GM23338 (cell line): ENCODE results near the gene NUP153. TPM values are rescaled to one million over a fixed set of nuclear protein-coding genes. Genes with fewer than 3 reads are reported as not detected.

ENCODE experiments used
- ATAC-seq: fragments of 200-7000 bp; cut with Tn5 transposase; 3 replicates; pipeline ENCODE4 v1.9.1; 2020
- DNase-seq: peaks from one replicate; pipeline ENCODE4 v3.0.0-alpha.2; 2015; ENCODE audit warnings: low spot score
- H2AFZ ChIP-seq: fragments of 200-600 bp; sonication (generic); 2 replicates; pipeline ENCODE4 v1.8.0; 2016; ENCODE audit warnings: antibody characterized with exemption, mild to moderate bottlenecking, moderate library complexity
- H3F3A ChIP-seq: fragments of 200-600 bp; sonication (generic); replicated peaks from 2 replicates; pipeline ENCODE4 v1.8.0; 2017; ENCODE audit warnings: antibody characterized with exemption, mixed run types, low read depth
- H3K27ac ChIP-seq: fragments of 200-600 bp; sonication (generic); 2 replicates; pipeline ENCODE4 v1.6.1; 2016; ENCODE audit warnings: low read depth
- H3K27me3 ChIP-seq: fragments of 200-600 bp; sonication (generic); 2 replicates; pipeline ENCODE4 v1.8.0; 2016; ENCODE audit warnings: mild to moderate bottlenecking, mixed run types, moderate library complexity; ENCODE audit not compliant: insufficient read depth
- H3K36me3 ChIP-seq: fragments of 200-600 bp; sonication (generic); 2 replicates; pipeline ENCODE4 v1.8.0; 2016; ENCODE audit warnings: mild to moderate bottlenecking; ENCODE audit not compliant: insufficient read depth
- H3K4me1 ChIP-seq: fragments of 200-600 bp; sonication (generic); 2 replicates; pipeline ENCODE4 v1.8.0; 2016; ENCODE audit warnings: mild to moderate bottlenecking, moderate library complexity; ENCODE audit not compliant: insufficient read depth
- H3K4me2 ChIP-seq: fragments of 200-600 bp; sonication (generic); 2 replicates; pipeline ENCODE4 v1.7.1; 2017; ENCODE audit warnings: mixed run types
- H3K4me3 ChIP-seq: fragments of 200-600 bp; sonication (generic); 2 replicates; pipeline ENCODE4 v1.6.1; 2016; ENCODE audit warnings: mixed run types
- H3K79me2 ChIP-seq: fragments of 200-600 bp; sonication (generic); replicated peaks from 2 replicates; pipeline ENCODE4 v1.8.0; 2017; ENCODE audit warnings: mild to moderate bottlenecking; ENCODE audit not compliant: insufficient read depth
- H3K9me2 ChIP-seq: fragments of 200-600 bp; sonication (generic); 2 replicates; pipeline ENCODE4 v1.8.0; 2017; ENCODE audit not compliant: insufficient read depth
- H4K20me1 ChIP-seq: fragments of 200-600 bp; sonication (generic); replicated peaks from 2 replicates; pipeline ENCODE4 v1.8.0; 2017; ENCODE audit warnings: mild to moderate bottlenecking; ENCODE audit not compliant: insufficient read depth
- H3K27ac Mint-ChIP-seq: 2 replicates; pipeline ENCODE4 v1.8.0; 2020; ENCODE audit warnings: inconsistent platforms, mild to moderate bottlenecking, moderate library complexity, mixed read lengths
- H3K27me3 Mint-ChIP-seq: 3 replicates; pipeline ENCODE4 v1.8.0; 2022; ENCODE audit warnings: low read depth, mild to moderate bottlenecking, moderate library complexity, mixed read lengths, inconsistent platforms; ENCODE audit not compliant: insufficient read depth, poor library complexity
- H3K36me3 Mint-ChIP-seq: 3 replicates; pipeline ENCODE4 v1.8.0; 2021; ENCODE audit warnings: low read depth, mild to moderate bottlenecking, inconsistent platforms, moderate library complexity, mixed read lengths
- H3K4me1 Mint-ChIP-seq: 3 replicates; pipeline ENCODE4 v1.8.0; 2020; ENCODE audit warnings: mild to moderate bottlenecking, inconsistent platforms, mixed read lengths
- H3K4me3 Mint-ChIP-seq: 3 replicates; pipeline ENCODE4 v1.8.0; 2021; ENCODE audit warnings: moderate library complexity, mild to moderate bottlenecking, inconsistent platforms, mixed read lengths
- H3K9me3 Mint-ChIP-seq: 3 replicates; pipeline ENCODE4 v1.8.0; 2020; ENCODE audit warnings: moderate library complexity, mild to moderate bottlenecking, inconsistent platforms, mixed read lengths
- CREB1 ChIP-seq: fragments of 250-450 bp; sonication (Bioruptor Pico); IDR thresholded peaks from 2 replicates; pipeline ENCODE4 v1.5.0; 2020; ENCODE audit warnings: low read depth, mild to moderate bottlenecking, moderate library complexity
- CTCF ChIP-seq, 2 experiments: fragments of 200-600 bp in 1 of 2; sonication (generic) in 1 of 2; conservative IDR thresholded peaks; 2 replicates each; pipeline versions ENCODE4 v1.5.1 to v1.6.1; 2016 to 2017; ENCODE audit warnings: antibody characterized with exemption in 2 of 2, low read depth in 2 of 2, mild to moderate bottlenecking in 2 of 2, moderate library complexity in 1 of 2
- EZH2 ChIP-seq: fragments of 200-600 bp; sonication (generic); IDR thresholded peaks from one replicate; pipeline ENCODE4 v1.8.0; 2017; ENCODE audit warnings: antibody characterized with exemption, mild to moderate bottlenecking, low read depth; ENCODE audit not compliant: unreplicated experiment
- JUNB ChIP-seq: IDR thresholded peaks from one replicate; pipeline ENCODE4 v1.6.1; 2016; ENCODE audit warnings: antibody characterized with exemption; ENCODE audit not compliant: unreplicated experiment
- NANOG ChIP-seq: IDR thresholded peaks from 2 replicates; pipeline ENCODE4 v1.6.1; 2016; ENCODE audit warnings: antibody characterized with exemption, borderline replicate concordance
- POLR2AphosphoS5 ChIP-seq: IDR thresholded peaks from 2 replicates; pipeline ENCODE4 v1.6.1; 2016; ENCODE audit warnings: antibody characterized with exemption, low read depth
- REST ChIP-seq: IDR thresholded peaks from one replicate; pipeline ENCODE4 v1.6.1; 2018; ENCODE audit warnings: antibody characterized with exemption; ENCODE audit not compliant: unreplicated experiment
- STAT1 ChIP-seq: IDR thresholded peaks from one replicate; pipeline ENCODE4 v1.6.1; 2016; ENCODE audit warnings: antibody characterized with exemption; ENCODE audit not compliant: unreplicated experiment
- ZNF114 ChIP-seq: fragments of 250-450 bp; sonication (Bioruptor Pico); IDR thresholded peaks from 2 replicates; pipeline ENCODE4 v1.5.0; 2020; ENCODE audit warnings: mild to moderate bottlenecking, moderate library complexity
- ZNF462 ChIP-seq: fragments of 250-450 bp; sonication (Bioruptor Pico); IDR thresholded peaks from 2 replicates; pipeline ENCODE4 v1.5.0; 2020; ENCODE audit warnings: mild to moderate bottlenecking, moderate library complexity
- polyA plus RNA-seq: library from polyadenylated mRNA; unstranded; fragments of >200 nt; fragmentation: Nextera tagmentation; extraction: Ambion mirVana; gene quantifications from 2 replicates; pipeline ENCODE4 v1.2.1, GENCODE V29; 2016
- total RNA-seq: library from RNA; depleted of rRNA; stranded (reverse); fragments of >200 nt; shearing (Covaris generic); gene quantifications from 2 replicates; pipeline ENCODE4 v1.2.3, GENCODE V29; 2014
- TF ChIP-seq, protein P1 (sequence below): IDR thresholded peaks from 2 replicates; pipeline ENCODE4 v1.6.1; 2016; ENCODE audit warnings: antibody characterized with exemption

The NUP153 gene
- total and polyA plus RNA-seq, 2 experiments from 2014 or later = 23.8 to 88.4 TPM

DNA sequence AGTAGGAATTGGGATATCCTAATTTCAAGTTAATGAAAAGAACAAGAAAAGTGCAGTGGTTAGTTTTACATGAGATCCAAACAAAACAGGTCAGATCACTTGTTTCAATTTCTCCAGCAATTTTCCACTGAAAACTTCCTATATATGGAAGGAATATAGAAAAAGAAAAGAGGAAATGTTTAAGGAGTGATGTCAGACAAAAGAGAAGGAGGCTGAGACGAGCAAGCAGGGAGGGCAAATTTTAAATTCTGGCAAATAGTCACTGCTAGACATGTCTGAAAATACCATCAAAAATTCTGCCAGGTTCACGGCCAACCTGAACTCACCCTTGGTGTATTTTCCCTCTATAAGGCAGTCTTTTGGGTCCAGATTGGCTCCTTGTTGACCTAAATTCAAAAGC lies 9.5 kb upstream of the NUP153 start (continued):
- TF ChIP-seq JUNB (no peak), CREB1 (CRISPR knock-in tag) (no peak)
- TF ChIP-seq, protein P1, sequence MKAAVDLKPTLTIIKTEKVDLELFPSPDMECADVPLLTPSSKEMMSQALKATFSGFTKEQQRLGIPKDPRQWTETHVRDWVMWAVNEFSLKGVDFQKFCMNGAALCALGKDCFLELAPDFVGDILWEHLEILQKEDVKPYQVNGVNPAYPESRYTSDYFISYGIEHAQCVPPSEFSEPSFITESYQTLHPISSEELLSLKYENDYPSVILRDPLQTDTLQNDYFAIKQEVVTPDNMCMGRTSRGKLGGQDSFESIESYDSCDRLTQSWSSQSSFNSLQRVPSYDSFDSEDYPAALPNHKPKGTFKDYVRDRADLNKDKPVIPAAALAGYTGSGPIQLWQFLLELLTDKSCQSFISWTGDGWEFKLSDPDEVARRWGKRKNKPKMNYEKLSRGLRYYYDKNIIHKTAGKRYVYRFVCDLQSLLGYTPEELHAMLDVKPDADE = no peak

DNA sequence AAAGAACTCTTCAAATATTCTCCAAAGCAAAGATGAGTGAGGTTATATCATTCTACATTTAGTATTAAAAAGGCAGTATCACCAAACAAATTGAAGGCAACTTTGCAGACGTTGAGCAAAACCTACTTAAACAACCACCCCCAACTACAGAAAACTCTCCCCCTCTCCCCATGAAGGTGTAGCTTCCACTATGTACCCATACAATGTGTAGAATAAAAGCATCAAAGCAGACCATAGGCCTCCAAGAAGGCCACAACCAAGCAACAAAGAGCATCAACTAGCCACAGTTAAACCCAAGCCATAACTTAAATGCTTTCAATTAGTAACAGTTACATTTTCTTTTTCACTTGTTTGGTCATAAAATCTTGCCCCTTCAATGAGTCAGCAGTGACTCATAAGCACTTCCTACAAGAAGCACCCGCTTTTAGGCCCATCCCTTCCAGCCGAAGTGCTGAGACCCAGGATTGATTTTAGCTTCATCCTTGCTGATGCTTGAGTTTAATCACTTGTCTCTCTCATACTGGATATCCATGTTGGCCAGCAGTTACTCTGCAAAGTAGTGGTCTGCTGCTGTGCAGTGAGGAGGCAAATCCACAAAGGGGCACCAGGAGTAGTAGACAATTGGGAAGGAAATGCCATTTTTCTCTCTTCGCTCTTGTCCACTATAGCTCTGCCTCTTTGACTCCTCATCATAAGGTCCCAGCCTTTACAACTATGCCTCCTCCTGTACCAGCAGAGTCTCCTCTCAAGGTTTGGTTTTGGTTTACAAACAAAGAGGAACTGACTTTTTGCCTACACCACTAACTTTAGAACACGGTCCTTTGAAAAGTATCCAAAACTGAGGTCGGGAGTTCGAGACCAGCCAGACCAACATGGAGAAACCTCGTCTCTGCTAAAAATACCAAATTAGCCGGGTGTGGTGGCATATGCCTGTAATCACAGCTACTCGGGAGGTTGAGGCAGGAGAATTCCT lies 8.4 kb upstream of the NUP153 start:
- Histone ChIP-seq H2AFZ (peak overlapping the region; percentile 80), H3K9me2 (no peaks in the 10 kb centered on the region), H4K20me1 (no peaks in the 10 kb centered on the region), H3F3A (no peaks in the 10 kb centered on the region), H3K4me2 (no peak overlapping the region), H3K4me3 (no peak overlapping the region), H3K27me3 (no peaks in the 10 kb centered on the region), H3K4me1 (peaks cover 5% of the 10 kb centered on the region; the same call in 1 of the 2 replicates), H3K36me3 (no peaks in the 10 kb centered on the region), H3K27ac (no peak overlapping the region), H3K79me2 (no peaks in the 10 kb centered on the region)
- DNase-seq = no peak
- peaks cover 8% of the 10 kb centered on the region for H3K4me1 Mint-ChIP-seq
- H3K4me3 Mint-ChIP-seq = no peak overlapping the region
- no peak for ATAC-seq
- H3K27me3 Mint-ChIP-seq = peaks cover 3% of the 10 kb centered on the region
- H3K9me3 Mint-ChIP-seq = no peaks in the 10 kb centered on the region
- no peak overlapping the region; the same call in 1 of the 2 replicates for H3K27ac Mint-ChIP-seq
- H3K36me3 Mint-ChIP-seq = no peaks in the 10 kb centered on the region
- TF ChIP-seq CTCF (conservative IDR thresholded peaks at IDR 0.05; ENCODE audit: low read depth in 2 of 2) (no peak), EZH2 (no peak), JUNB (no peak), NANOG (no peak), REST (no peak), POLR2AphosphoS5 (no peak), ZNF114 (CRISPR knock-in tag) (no peak), ZNF462 (CRISPR knock-in tag) (no peak), STAT1 (no peak), CREB1 (CRISPR knock-in tag) (no peak)
